GM06990 (cell line): ENCODE data around the gene LDB2.

ENCODE experiments used
- DNase-seq: peaks from one replicate; pipeline ENCODE4 v3.0.0-alpha.2; 2011; ENCODE audit not compliant: insufficient read length; ENCODE audit errors: extremely low read depth
- H3K27me3 ChIP-seq: replicated peaks from 2 replicates; pipeline ENCODE4 v1.6.0; 2011; ENCODE audit warnings: low read length; ENCODE audit not compliant: control insufficient read depth, insufficient read depth
- H3K36me3 ChIP-seq: 2 replicates; pipeline ENCODE4 v1.5.1; 2011; ENCODE audit warnings: low read length; ENCODE audit not compliant: control insufficient read depth, insufficient read depth
- H3K4me3 ChIP-seq: replicated peaks from 2 replicates; pipeline ENCODE4 v1.5.1; 2011; ENCODE audit warnings: low read depth, mild to moderate bottlenecking, control low read depth, low read length
- TF ChIP-seq, protein P1 (sequence below): IDR thresholded peaks from 2 replicates; pipeline ENCODE4 v1.5.1; 2011; ENCODE audit warnings: low read length, control low read depth, mild to moderate bottlenecking, inconsistent platforms; ENCODE audit not compliant: insufficient read depth, poor library complexity, severe bottlenecking

The LDB2 gene

DNA sequence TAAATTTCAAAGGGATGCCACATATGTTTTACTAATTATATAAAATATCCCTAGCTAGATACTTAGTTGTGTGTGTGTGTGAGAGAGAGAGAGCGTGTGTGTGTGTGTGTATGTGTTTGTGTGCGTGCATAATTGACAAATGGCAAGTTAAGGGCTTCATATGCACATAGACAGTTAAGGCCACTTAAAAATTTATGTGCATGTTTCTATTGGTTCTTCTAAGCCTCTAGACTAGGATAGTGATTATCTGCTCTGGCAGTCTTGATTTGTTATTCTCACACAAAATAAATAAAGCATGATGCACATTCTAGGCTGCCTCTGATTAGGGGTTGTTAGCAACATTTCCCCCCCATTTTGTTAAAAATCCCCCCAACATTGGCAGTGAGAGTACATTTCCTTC, 393.2 kb downstream of the LDB2 start:
- Histone ChIP-seq H3K27me3 (no peaks in the 10 kb centered on the region), H3K36me3 (no peaks in the 10 kb centered on the region), H3K4me3 (no peak overlapping the region)
- DNase-seq: no peak
- TF ChIP-seq, protein P1, sequence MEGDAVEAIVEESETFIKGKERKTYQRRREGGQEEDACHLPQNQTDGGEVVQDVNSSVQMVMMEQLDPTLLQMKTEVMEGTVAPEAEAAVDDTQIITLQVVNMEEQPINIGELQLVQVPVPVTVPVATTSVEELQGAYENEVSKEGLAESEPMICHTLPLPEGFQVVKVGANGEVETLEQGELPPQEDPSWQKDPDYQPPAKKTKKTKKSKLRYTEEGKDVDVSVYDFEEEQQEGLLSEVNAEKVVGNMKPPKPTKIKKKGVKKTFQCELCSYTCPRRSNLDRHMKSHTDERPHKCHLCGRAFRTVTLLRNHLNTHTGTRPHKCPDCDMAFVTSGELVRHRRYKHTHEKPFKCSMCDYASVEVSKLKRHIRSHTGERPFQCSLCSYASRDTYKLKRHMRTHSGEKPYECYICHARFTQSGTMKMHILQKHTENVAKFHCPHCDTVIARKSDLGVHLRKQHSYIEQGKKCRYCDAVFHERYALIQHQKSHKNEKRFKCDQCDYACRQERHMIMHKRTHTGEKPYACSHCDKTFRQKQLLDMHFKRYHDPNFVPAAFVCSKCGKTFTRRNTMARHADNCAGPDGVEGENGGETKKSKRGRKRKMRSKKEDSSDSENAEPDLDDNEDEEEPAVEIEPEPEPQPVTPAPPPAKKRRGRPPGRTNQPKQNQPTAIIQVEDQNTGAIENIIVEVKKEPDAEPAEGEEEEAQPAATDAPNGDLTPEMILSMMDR: no peak

DNA sequence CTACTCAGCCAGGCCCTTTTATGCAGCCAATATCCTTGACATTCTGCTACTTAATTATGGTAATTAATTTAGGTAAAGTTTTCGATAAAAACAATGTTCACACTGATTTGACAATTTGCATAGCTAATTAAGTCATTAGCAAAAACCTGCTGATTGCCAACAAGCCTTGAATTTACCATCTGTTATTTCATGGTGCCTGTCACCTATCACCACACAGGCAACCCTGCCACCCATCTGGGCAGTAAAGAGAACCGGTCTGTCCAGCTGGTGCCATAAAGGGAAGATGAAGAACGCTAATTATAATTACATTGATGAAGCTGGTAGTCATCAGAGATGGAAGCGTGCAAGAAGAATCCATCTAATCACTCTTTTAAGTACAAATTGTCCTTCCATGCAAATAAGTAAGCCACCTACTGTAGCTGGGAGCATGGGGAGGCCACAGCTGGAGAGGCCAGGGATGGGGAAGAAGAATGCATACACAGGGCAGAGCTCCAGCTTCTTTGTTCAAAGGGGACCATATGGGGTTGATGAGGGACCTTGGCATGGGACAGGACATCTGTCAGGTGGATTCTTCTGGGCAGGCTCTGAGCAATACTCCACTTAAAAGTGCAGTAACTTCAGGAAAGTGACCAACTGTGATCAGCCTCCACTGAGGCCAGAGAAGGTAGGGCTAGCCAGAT, 394.9 kb downstream of the LDB2 start:
- no peak overlapping the region for H3K4me3 ChIP-seq
- no peak for DNase-seq
- H3K36me3 ChIP-seq: no peaks in the 10 kb centered on the region
- no peaks in the 10 kb centered on the region for H3K27me3 ChIP-seq
- TF ChIP-seq, protein P1: no peak

DNA sequence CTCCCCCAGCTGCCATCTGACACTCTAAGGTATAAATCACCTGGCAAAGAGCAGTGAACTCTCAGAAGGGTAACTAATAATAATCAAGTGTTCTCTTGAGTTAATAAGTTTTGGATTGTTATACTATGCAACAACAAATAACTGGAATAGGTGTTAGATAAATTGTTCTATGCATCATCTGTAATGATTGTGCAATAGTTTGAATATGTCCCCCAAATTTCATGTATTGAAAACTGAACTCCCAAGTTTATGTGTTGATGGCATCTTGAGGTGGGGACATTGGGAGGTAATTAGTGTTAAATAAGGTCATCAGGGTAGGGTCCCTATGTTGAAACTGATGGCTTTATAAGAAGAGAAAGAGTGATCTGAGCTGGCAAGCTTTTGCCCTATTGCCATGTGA, 399.5 kb downstream of the LDB2 start:
- Histone ChIP-seq H3K27me3 (no peaks in the 10 kb centered on the region), H3K4me3 (no peak overlapping the region), H3K36me3 (no peaks in the 10 kb centered on the region)
- TF ChIP-seq, protein P1: no peak
- no peak for DNase-seq

DNA sequence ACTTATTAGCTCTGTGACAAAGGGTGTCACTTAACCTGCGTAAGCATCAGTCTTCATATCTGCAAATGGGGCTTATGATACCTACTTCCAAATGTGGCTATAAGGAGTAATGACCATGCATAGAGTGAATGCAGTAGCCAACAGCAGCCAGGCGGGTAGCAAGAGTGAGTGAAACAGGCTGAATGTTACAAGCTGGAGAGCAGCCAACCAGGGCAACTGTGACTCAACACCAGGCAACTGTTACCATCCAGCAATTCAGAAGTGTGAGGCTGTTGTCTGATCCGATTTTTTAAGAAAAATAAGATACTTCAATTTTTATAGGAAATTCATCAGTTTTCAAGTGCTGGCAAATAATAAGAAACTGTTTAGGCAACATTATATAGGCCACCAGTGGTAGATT, 401.9 kb downstream of the LDB2 start:
- DNase-seq: no peak
- Histone ChIP-seq H3K36me3 (no peaks in the 10 kb centered on the region), H3K4me3 (no peak overlapping the region), H3K27me3 (no peaks in the 10 kb centered on the region)
- TF ChIP-seq, protein P1: no peak

DNA sequence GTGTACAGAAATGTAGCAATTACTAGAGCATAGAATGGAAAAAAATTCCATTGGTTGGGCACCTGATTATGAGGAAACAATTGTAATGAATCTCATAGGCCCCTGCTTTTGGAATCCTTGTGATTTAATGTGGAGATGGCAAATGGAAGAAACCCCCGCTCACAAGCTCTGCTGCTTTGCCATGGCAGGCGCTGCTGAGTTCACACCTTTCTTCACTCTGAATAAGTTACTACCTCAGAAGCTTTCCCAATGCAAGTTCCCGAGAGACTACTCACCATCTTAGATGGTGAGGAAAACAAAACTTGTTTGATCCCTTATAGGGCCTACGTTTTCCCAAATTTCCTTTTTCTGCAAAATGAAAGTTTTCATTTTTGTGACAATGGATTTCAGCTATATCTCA, 405.6 kb downstream of the LDB2 start:
- no peak overlapping the region for H3K4me3 ChIP-seq
- no peaks in the 10 kb centered on the region for H3K27me3 ChIP-seq
- DNase-seq: no peak
- TF ChIP-seq, protein P1: no peak
- no peaks in the 10 kb centered on the region for H3K36me3 ChIP-seq

DNA sequence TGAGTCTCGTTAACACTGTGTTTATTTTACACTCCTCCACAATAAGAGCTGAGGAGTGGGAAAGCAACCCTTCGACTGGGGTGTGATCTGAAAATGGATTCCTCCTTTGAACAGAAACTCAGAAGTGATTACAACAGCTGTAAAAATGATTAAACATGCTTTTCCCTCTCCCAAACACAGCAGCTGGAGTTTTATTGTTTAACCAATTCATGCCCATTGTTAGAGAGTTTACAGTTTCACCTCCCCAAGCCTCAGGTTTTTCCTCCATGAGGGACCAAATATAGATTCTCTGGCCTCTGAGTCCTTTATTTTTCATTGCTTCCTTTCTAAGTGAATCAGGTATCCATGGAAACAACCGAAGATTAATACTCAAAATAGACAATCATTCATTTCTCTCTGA, 409.2 kb downstream of the LDB2 start:
- H3K36me3 ChIP-seq: no peaks in the 10 kb centered on the region
- no peaks in the 10 kb centered on the region for H3K27me3 ChIP-seq
- TF ChIP-seq, protein P1: no peak
- H3K4me3 ChIP-seq: no peak overlapping the region
- DNase-seq: no peak
